DMS 273 (cell line): Measurements from ENCODE around the gene FMO1.
"Not testable (repeated sequence)": the region's sequence is repeated elsewhere in the genome, so short reads cannot be mapped to it uniquely, and the experiment has no call there.

Source experiments
- DNase-seq: peaks from one replicate; lab custom pipeline; 2025; ENCODE audit not compliant: unreplicated experiment; lab: John Stamatoyannopoulos, UW

Gene FMO1

DNA sequence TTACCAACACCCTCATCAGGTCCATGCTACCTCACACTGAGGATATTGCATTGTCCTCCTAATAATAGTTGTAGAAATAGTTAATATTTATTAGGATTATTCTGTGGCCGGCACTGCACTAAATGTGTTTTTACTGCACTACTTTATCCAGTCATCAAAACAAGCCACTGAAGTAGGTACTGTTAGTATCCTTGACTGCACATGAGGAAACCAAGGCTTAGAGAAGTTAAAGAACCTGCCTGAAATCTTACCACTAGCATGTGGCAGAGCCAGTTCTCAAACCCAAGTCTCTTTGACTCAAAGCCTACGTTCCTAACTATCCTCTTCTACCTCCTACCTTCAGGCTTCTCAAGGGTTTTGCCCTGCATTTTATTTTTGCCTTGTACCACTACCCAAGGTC is 30.9 kb downstream of the FMO1 start:
- no peak for DNase-seq

DNA sequence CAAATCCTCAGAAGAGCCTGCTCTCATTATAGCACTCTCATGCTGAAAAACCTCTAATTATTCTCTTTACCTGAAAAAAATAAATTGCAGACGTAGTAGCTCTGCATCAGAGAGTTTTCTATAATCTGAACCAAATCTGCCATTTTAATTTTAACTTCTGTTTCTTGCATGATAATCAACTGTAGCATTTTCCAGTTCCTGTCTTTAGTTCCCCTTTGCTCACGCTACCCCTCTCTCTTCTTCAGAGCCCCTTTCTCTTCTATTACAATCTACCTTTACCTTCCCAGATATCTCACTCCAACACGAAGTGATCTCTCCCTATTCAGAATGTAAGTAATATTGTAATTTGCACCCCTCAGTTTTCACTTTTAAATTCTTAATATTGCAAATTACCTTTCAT is 31.4 kb downstream of the FMO1 start:
- DNase-seq = no peak

DNA sequence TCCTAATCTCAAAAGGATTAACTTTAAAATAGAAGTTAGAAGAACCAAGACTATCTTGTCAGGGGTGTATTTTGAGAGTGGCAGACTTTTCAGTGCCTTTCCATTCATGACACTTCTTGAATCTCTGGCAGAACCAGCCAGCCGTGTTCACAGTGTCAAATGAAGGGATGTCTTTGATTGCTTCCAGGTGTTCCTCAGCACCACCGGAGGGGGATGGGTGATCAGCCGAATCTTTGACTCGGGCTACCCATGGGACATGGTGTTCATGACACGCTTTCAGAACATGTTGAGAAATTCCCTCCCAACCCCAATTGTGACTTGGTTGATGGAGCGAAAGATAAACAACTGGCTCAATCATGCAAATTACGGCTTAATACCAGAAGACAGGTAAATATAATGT is 32.3 kb downstream of the FMO1 start:
- no peak for DNase-seq

DNA sequence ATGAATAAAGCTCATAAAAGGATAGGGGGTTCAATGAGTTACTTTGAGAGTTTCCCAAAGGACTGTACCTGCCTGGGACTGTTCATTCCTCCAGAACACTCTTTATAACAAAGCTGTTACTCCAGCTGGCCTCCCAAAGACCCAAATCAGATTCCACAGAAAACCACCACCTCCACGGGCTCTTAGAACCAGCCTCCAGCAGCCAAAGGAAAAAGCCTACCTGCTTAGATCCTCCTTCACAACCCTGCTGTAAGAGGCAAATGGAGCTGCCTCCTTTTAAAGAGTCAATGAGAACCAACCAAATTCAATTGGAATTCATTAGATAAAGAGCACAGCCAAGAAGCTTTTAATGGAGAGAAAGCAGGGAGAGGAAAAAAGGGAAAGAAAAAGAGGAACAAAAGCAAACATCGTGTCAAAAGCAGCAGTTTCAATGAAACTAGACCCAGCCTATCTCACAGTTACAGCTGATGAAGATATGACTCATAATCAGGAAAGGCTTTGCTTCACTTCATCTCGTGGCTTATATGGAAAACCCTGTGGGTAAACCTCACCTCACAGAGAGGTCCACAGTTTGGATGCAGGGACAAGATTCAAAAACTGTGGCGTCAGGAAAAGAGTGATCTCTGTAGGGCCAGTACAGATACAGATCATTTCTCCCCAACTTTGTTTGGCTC is 37.9 kb downstream of the FMO1 start:
- no peak for DNase-seq

DNA sequence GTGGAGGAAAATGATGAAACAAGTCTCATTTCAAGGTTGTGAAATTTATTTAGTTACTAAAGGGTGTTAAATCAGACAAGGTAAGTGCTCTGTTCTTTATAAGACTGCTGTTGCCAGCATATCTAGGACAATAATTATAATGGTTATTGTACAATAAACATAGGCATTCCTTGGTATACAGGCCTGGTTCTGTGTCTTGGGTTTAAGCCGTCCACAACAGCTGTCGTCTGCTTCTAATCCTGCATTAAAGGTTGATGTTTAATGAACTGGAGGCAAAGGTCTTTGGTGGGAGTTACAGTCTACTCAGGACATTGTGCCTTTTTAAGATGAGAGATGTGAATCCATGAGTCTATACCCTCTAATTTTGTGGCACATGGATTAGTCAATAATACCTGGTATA is 42.3 kb downstream of the FMO1 start:
- DNase-seq = no peak

DNA sequence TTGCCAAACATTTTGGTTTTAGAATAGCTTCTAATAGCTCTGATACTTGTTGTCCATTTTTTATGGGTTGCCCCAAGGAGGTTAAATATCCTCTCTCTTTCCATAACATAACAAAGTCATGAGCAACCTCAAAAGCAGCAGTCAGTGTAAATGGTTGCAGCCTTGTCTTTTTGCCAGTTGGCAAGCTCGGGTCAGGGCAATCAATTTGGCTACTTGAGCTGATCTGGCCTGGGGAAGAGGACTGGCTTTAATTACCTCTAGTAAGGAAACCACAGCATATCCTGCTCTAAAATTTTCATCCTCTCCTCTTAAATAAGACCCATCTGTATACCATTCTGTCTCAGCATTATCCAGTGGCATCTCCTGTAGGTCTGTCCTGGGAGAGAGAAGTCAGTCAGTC is 44.5 kb downstream of the FMO1 start:
- no peak for DNase-seq

DNA sequence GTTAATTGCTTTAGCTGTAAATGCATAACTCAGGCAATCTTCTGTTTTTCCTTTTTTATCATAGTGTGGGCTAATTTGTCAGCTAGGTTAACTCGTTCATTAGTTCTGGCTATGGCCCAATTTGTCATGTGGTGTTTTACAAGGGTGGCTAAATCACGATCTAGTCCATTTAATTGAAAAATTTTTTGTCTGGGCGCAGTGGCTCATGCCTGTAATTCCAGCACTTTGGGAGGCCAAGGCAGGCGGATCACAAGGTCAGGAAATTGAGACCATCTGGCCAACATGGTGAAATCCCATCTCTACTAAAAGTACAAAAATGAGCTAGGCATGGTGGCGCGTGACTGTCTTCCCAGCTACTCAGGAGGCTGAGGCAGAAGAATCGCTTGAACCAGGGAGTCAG is 47.1 kb downstream of the FMO1 start:
- DNase-seq = not testable (repeated sequence)

DNA sequence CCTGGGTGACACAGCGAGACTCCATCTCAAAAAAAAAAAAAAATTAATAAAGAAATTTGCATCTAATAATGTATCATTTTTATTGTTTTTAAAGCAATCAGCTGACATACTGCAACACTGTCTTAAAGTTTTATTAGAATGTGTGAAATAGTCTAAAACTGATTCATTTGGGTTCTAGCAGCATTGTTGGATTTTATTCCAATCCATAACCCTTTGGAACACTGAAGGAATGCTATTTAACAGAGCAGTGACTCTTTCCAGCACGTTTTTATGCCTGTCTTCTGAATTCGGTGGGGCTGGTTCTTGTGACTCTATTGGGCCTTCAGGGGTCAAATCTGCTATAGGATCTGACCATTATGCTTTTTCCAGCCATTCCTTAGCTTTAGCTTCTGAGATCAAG is 47.5 kb downstream of the FMO1 start:
- no peak for DNase-seq

DNA sequence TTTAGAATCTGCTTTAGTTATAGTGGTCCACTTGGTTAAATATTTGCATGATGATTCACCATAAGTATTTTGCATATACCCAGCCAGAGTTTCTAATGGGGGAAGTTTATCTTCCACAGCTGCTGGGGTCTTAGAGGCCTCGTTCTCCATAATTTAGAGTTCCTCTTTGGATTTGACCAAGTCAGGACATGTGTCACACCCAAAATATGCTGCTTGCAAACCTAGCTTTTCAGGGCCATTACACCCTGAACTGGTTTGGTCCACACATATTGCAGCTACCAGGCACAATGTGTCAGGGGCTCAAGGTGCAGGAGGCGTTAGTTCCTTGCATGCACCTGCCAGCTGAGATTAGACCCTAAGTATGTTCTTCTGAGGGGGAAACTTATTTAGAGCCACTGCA is 48.6 kb downstream of the FMO1 start:
- no peak for DNase-seq

DNA sequence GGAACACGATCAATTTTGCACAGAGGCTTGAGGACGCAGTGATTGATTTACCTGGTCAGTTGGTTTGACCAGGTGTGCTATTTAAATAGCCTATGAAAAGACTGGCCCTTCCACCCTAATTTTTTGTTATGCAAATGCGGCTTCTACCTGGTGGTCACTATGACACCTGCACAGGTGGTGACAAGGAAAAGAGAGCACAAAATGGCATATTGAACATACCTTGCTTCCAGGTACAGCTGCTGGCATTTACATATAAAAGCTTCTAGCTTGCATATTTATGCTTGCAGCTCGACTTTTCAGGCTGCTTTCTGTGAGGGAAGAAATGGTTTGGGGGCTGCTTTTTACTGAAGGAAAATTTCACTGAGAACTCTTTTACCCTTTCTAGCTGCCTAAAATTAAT is 50.4 kb downstream of the FMO1 start:
- DNase-seq = no peak

DNA sequence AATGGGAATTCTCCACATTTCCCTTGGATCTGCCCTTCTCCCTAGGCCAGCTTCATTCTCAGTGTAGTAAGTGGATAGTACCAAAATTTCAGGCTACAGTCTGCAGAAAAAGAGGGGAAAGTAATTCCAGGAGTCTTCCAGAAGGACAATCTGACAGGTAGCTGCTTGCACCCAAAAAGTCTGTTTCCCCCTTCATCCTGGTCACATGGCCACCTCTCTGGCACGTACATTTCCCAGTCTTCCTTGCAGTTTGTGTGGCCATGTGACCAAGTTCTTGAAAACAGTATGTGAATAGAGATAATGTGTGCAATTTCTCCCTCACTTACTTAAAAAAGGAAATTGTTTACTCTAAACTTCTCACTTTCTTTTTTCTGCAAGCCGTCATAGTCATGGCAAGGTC is 51.0 kb downstream of the FMO1 start:
- DNase-seq = no peak

DNA sequence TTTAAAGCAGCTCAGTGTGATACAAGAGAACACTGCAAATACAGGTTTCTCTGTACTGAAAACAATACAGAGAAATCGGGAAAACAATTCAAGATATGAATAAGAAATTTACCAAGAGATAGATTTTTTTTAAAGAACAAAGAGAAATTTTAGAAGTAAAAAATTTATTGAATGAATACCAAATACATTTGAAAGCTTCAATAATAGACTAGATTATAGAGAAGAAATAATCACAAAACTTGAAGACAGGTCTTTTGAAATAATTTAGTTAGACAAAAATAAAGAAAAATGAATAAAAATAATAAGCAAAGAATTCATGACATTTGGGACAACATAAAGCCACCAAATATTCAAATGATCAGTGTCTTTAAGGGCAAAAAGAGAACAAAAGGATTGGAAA is 52.1 kb downstream of the FMO1 start:
- no peak for DNase-seq

DNA sequence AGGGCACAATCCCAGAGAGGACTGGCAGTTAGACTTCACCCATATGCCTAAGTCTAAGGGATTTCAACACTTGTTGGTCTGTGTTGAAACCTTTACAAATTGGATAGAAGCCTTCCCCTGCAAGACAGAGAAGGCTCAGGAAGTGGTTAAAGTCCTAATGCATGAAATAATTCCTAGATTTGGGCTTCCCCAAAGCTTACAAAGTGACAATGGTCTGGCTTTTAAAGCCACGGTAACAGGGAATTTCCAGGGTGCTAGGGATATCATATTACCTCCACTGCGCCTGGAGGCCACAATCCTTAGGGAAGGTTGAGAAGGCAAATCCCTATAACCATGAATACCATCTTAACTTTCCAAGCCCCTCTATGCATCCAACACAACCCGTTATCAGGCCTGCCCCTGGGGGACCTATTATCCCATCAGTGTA is 62.4 kb downstream of the FMO1 start:
- no peak for DNase-seq

DNA sequence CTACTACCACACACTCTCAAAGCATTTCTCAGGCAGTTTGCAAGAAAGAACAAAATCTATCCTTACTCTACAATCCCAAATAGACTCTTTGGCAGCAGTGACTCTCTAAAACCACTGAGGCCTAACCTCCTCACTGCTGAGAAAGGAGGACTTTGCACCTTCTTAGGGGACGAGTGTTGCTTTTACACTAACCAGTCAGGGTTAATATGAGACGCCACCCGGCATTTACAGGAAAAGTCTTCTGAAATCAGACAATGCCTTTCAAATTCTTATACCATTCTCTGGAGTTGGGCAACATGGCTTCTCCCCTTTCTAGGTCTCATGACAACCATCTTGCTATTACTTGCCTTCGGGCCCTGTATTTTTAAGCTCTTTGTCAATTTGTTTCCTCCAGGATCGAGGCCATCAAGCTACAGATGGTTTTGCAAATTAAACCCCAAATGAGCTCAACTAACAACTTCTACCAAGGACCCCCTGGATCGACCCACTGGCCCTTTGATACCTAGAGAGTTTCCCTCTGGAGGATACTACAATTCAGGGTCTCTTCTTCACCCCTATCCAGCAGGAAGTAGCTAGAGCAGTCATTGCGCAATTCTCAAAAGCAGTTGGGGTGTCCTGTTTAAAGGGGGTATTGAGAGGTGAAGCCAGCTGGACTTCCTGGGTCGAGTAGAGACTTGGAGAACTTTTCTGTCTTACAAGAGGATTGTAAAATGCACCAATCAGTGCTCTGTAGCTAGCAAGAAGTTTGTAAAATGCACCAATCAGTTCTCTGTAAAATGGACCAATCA is 63.7 kb downstream of the FMO1 start:
- DNase-seq = no peak

DNA sequence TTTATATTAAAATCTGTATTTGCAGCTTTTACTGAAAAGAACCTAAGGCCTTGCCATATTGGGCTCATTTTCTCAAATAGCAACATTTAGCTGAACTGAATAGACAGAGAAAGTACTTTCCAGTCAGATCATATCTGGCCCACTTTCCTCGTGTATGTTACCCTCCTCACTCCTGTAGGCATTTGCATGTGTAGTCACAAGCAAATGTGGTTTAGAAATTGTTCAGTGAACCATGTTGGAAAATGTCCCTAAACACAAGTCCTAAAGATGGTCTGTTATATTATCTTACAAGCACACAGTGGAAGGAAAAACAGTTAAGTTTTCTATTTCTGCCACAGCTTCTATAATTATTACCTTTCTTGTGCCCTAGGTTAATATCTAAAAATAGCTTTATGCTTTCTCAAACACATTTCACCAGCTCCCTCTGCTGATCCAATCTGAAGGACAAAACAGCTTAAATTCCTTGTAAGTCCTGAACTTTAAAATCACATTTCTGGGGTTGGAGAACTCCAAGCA is 65.1 kb downstream of the FMO1 start:
- DNase-seq = no peak

DNA sequence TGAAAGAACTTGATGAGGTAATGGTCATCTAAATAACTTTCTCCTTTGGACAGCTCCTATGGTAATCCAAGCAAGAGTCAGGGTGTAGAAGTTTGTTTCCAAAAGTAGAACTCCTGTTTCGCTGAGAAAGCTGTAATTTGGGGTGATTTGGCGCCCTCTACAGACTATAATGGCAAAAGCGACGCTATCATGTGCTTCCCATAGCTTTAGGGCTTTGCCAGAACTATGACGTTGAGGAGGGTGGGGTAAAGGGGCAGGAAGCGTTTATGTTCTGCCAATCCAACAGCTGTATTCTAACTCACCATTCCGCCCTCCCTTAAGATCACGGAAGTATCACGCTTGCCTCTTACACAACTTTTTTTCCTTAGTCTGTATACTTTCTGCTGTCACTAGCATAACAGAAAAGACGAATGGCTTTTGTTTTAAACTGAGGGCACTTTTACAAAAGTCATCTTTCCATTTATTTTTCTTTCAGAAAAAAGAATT is 65.6 kb downstream of the FMO1 start, which contains the start of gene FMO4:
Gene FMO4, plus strand, starts transcription at position 349 of the 486 bp plus-strand sequence. CDS start 5,643 bp downstream, outside the sequence.
- peak; percentile 97 for DNase-seq

DNA sequence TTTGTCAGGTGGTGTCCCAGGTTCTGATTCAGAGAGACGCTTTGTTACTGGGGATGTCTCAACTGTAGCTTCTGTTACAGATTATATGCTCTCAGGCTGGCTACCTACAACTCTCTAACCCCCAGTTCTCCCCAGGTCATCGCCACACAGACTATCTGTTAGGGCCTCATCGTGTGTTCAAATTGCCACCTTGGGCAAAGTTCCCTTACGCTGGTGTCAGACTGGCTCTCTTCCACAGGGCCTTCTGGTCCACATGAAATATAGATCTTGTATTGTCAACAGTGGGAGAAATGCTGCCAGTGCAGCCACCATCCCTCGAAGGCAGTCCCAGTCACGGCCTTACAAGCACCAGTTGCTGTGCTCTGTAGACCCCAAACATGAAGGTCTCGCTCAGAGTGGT is 81.0 kb downstream of the FMO1 start:
- no peak for DNase-seq

DNA sequence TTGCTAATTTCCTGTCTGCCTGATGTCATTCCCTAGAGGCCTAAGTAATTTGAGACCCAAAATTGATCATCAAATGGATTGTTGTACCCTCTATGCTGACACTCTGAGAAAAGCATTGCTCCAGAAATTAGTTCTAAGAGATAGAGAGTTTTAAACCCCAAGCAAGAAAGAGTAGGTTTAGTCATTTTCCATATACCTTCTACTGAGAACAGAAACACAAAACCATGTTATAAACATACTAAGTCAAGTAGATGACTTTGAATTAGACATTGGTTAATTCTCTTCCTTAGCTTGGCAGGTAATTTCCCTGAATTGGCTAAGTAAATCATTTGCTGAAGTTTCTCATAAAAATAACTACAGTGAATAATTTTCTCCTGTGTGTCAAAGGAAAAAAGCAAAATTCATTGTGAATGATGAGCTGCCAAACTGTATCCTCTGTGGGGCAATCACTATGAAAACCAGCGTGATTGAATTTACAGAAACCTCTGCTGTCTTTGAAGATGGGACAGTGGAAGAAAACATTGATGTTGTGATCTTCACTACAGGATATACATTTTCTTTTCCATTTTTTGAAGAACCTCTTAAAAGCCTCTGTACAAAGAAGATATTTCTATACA is 85.8 kb downstream of the FMO1 start:
- DNase-seq = no peak
